ENCODE results near the gene OR2M7. TPM values are rescaled to one million over a fixed set of nuclear protein-coding genes. Genes with fewer than 3 reads are reported as not detected.

OR2M7 gene
- total and polyA plus RNA-seq, 10 of the 15 experiments (the other 5 are each of a cell fraction or from before 2014, with no cell fraction given), result not detected

DNA sequence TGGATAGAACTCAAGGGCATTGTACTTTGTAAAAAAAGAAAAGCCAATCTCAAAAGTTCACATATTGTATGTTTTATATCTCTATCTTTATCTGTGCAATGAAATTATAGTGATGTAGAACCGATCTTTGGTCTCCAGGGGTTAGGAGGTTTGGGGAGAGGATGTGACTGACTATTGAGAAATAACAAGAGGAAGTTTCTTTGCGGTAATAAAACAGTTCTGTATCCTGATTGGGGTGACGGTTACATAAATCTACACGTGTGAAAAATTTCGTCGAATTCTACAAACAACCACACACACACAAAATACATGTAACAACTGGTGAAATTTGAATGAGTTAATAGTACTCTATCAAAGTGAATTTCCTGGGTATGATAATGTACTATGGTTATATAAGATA is 36.0 kb downstream of the OR2M7 start:
- Histone ChIP-seq H3K27me3 (replicated peaks in 1 of 2; ENCODE audit: control insufficient read depth in 2 of 2, insufficient read depth in 2 of 2, low read length in 1 of 2) (no peaks in the 10 kb centered on the region), H3K4me1 (ENCODE audit: control insufficient read depth, insufficient read depth, low read length) (no peaks in the 10 kb centered on the region), H4K20me1 (ENCODE audit: control insufficient read depth, insufficient read depth) (no peaks in the 10 kb centered on the region), H3K9ac (ENCODE audit: control insufficient read depth, insufficient read depth, low read length) (no peak overlapping the region), H2AFZ (ENCODE audit: control insufficient read depth, low read depth, low read length) (no peak overlapping the region), H3K27ac (ENCODE audit: control insufficient read depth, insufficient read depth) (no peak overlapping the region), H3K36me3 (ENCODE audit: control insufficient read depth in 2 of 2, insufficient read depth in 2 of 2, low read length in 1 of 2) (no peaks in the 10 kb centered on the region), H3K9me3 (replicated peaks; ENCODE audit: control insufficient read depth, insufficient read depth, low read length) (no peaks in the 10 kb centered on the region), H3K79me2 (ENCODE audit: control insufficient read depth, insufficient read depth, low read length) (no peaks in the 10 kb centered on the region), H3K4me3 (no peak overlapping the region), H3K4me2 (ENCODE audit: control insufficient read depth, insufficient read depth) (no peak overlapping the region)
- ChIA-PET RAD21 (ENCODE audit: unreplicated experiment) (no interaction called here), SMC1A (ENCODE audit: uncharacterized antibody, unreplicated experiment) (no interaction called here), POLR2A (no interaction called here), CTCF (no interaction called here)
- in situ Hi-C loops (cut with MboI), result no loop called here
- no peak for DNase-seq (ENCODE audit: low read depth, low spot score)
- ATAC-seq, result no peak
- WGBS (ENCODE audit: insufficient coverage, insufficient replicate concordance, low lambda C conversion rate, missing lambda C conversion rate), result 2% methylated on average over 6 of the region's 6 CpGs
- FAIRE-seq, result no peak
- BruUV-seq (replicated peaks), result no TSS peak
- no peak for TF ChIP-seq SMC3 (IDR thresholded peaks at IDR 0.05; ENCODE audit: borderline replicate concordance, low read length)
- no peak for TF ChIP-seq YY1 (IDR thresholded peaks at IDR 0.05; ENCODE audit: low read depth, low read length)
- TF ChIP-seq FOXM1 (IDR thresholded peaks at IDR 0.05; ENCODE audit: low read depth, low read length), result no peak
- no peak for TF ChIP-seq LARP7 (IDR thresholded peaks at IDR 0.05)
- TF ChIP-seq, protein P1, sequence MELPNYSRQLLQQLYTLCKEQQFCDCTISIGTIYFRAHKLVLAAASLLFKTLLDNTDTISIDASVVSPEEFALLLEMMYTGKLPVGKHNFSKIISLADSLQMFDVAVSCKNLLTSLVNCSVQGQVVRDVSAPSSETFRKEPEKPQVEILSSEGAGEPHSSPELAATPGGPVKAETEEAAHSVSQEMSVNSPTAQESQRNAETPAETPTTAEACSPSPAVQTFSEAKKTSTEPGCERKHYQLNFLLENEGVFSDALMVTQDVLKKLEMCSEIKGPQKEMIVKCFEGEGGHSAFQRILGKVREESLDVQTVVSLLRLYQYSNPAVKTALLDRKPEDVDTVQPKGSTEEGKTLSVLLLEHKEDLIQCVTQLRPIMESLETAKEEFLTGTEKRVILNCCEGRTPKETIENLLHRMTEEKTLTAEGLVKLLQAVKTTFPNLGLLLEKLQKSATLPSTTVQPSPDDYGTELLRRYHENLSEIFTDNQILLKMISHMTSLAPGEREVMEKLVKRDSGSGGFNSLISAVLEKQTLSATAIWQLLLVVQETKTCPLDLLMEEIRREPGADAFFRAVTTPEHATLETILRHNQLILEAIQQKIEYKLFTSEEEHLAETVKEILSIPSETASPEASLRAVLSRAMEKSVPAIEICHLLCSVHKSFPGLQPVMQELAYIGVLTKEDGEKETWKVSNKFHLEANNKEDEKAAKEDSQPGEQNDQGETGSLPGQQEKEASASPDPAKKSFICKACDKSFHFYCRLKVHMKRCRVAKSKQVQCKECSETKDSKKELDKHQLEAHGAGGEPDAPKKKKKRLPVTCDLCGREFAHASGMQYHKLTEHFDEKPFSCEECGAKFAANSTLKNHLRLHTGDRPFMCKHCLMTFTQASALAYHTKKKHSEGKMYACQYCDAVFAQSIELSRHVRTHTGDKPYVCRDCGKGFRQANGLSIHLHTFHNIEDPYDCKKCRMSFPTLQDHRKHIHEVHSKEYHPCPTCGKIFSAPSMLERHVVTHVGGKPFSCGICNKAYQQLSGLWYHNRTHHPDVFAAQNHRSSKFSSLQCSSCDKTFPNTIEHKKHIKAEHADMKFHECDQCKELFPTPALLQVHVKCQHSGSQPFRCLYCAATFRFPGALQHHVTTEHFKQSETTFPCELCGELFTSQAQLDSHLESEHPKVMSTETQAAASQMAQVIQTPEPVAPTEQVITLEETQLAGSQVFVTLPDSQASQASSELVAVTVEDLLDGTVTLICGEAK (IDR thresholded peaks at IDR 0.05; ENCODE audit: borderline replicate concordance), result no peak
- no peak for TF ChIP-seq HDAC2 (IDR thresholded peaks at IDR 0.05)
- TF ChIP-seq, protein P2, sequence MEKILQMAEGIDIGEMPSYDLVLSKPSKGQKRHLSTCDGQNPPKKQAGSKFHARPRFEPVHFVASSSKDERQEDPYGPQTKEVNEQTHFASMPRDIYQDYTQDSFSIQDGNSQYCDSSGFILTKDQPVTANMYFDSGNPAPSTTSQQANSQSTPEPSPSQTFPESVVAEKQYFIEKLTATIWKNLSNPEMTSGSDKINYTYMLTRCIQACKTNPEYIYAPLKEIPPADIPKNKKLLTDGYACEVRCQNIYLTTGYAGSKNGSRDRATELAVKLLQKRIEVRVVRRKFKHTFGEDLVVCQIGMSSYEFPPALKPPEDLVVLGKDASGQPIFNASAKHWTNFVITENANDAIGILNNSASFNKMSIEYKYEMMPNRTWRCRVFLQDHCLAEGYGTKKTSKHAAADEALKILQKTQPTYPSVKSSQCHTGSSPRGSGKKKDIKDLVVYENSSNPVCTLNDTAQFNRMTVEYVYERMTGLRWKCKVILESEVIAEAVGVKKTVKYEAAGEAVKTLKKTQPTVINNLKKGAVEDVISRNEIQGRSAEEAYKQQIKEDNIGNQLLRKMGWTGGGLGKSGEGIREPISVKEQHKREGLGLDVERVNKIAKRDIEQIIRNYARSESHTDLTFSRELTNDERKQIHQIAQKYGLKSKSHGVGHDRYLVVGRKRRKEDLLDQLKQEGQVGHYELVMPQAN (conservative IDR thresholded peaks at IDR 0.05), result no peak
- no peak for TF ChIP-seq ZNF24 (IDR thresholded peaks at IDR 0.05)
- TF ChIP-seq RB1 (IDR thresholded peaks at IDR 0.05; ENCODE audit: borderline replicate concordance), result no peak
- TF ChIP-seq TCF7 (IDR thresholded peaks at IDR 0.05; ENCODE audit: borderline replicate concordance), result no peak
- no peak for TF ChIP-seq SMAD1 (IDR thresholded peaks at IDR 0.05; ENCODE audit: low read depth, partially characterized antibody)
- no peak for TF ChIP-seq MYB (IDR thresholded peaks at IDR 0.05; ENCODE audit: borderline replicate concordance, low read depth, low read length)
- TF ChIP-seq, protein P3, sequence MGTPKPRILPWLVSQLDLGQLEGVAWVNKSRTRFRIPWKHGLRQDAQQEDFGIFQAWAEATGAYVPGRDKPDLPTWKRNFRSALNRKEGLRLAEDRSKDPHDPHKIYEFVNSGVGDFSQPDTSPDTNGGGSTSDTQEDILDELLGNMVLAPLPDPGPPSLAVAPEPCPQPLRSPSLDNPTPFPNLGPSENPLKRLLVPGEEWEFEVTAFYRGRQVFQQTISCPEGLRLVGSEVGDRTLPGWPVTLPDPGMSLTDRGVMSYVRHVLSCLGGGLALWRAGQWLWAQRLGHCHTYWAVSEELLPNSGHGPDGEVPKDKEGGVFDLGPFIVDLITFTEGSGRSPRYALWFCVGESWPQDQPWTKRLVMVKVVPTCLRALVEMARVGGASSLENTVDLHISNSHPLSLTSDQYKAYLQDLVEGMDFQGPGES (IDR thresholded peaks at IDR 0.05), result no peak
- intact Hi-C loops (cut with micrococcal nuclease; ENCODE audit: unreplicated experiment), result no loop called here
